Upper lobe of left lung (tissue), 6 donors: ENCODE results near the gene DTNB. TPM values are rescaled to one million over a fixed set of nuclear protein-coding genes. Genes with fewer than 3 reads are reported as not detected.

ENCODE experiments used
- ATAC-seq, 2 donors: fragments of 200-7000 bp; cut with Tn5 transposase; one replicate each; pipeline ENCODE4 v1.9.1; 2022; ENCODE audit warnings: mild to moderate bottlenecking in 2 of 2, moderate library complexity in 2 of 2; ENCODE audit not compliant: low FRiP score in 2 of 2
- DNase-seq, 2 donors: peaks; one replicate each; pipeline ENCODE4 v3.0.0-alpha.2; 2019 to 2020
- H3K27ac ChIP-seq, 4 donors: fragments of 200-600 bp; sonication (generic); one replicate each; pipeline ENCODE4 v1.5.1; 2016 to 2019
- H3K27me3 ChIP-seq, 4 donors: fragments of 200-600 bp; sonication (generic); one replicate each; pipeline ENCODE4 v1.5.1; 2017 to 2019
- H3K36me3 ChIP-seq, 4 donors: fragments of 200-600 bp; sonication (generic); one replicate each; pipeline ENCODE4 v1.5.1; 2016 to 2019
- H3K4me1 ChIP-seq, 4 donors: fragments of 200-600 bp; sonication (generic); one replicate each; pipeline ENCODE4 v1.5.1; 2018 to 2019
- H3K4me3 ChIP-seq, 4 donors: fragments of 200-600 bp; sonication (generic); one replicate each; pipeline ENCODE4 v1.5.1; 2017 to 2019; ENCODE audit warnings: mild to moderate bottlenecking in 2 of 4, moderate library complexity in 1 of 4
- H3K9me3 ChIP-seq, 4 donors: fragments of 200-600 bp; sonication (generic); one replicate each; pipeline ENCODE4 v1.5.1; 2018 to 2019
- EP300 ChIP-seq, 4 donors: sonication (generic); formaldehyde crosslinking; IDR thresholded peaks; one replicate each; pipeline ENCODE4 v1.5.1; 2017; ENCODE audit warnings: antibody characterized with exemption in 4 of 4, control low read depth in 2 of 4
- POLR2A ChIP-seq, 4 donors: fragments of 450-650 bp; IDR thresholded peaks; one replicate each; pipeline ENCODE4 v1.5.1; 2016 to 2017; ENCODE audit warnings: antibody characterized with exemption in 4 of 4, mild to moderate bottlenecking in 2 of 4
- POLR2AphosphoS5 ChIP-seq, 2 donors: sonication (generic); formaldehyde crosslinking; IDR thresholded peaks; one replicate each; pipeline ENCODE4 v1.5.1; 2017; ENCODE audit warnings: antibody characterized with exemption in 2 of 2
- WGBS, 2 donors: methylation state at CpG; one replicate each; pipeline ENCODE4 v1.1.5; 2017 to 2018; 5-methylcytosine and 5-hydroxymethylcytosine counted together
- total RNA-seq, 6 donors: library from RNA; depleted of rRNA in 4 of 6; stranded (reverse); fragments of >200 nt in 4 of 6; gene quantifications; one replicate each; pipeline versions ENCODE4 v1.1.0 to v1.2.1, GENCODE V29; 2016 to 2021
- TF ChIP-seq, protein P1 (sequence below), 6 experiments: fragments of 450-650 bp in 4 of 6; fragments of 200-600 bp in 2 of 6; sonication (generic) in 2 of 6; IDR thresholded peaks; one replicate each; pipeline ENCODE4 v1.5.1; 2016 to 2019; ENCODE audit warnings: antibody characterized with exemption in 6 of 6
- donor health status: DM: no; HTN: no; CAD: no; lungs with moderate emphysema.
- donor health status: DM: no; HTN: yes; CAD: no; lungs with severe emphysema.

Gene DTNB
- total RNA-seq, 6 donors from 2014 or later, result 19.3 to 59.7 (median 25.6) TPM

DNA sequence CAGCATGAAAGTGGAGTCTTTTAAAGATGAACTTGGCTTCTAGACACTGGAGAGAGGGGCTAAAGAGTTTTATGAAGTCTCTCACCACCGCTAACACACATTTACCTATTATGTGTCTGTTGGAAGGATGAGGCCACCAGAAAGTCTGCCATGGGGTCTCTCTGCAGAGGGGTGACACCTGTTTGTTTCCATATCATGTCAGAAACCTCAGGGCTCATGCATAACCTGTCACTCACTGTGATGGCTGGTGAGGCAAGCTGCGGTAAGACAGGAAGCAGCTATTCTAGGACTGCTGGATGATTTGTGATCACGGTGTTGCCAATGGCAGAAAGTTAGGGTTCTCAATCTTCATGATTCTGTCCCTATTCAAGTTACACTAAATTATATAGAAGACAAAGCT is 270.9 kb downstream of the DTNB start:
- Histone ChIP-seq H3K27ac (no peak overlapping the region), H3K4me1 (no peaks in the 10 kb centered on the region), H3K9me3 (no peaks in the 10 kb centered on the region), H3K36me3 (no peaks in the 10 kb centered on the region), H3K4me3 (no peak overlapping the region), H3K27me3 (no peaks in the 10 kb centered on the region)
- TF ChIP-seq, protein P1, sequence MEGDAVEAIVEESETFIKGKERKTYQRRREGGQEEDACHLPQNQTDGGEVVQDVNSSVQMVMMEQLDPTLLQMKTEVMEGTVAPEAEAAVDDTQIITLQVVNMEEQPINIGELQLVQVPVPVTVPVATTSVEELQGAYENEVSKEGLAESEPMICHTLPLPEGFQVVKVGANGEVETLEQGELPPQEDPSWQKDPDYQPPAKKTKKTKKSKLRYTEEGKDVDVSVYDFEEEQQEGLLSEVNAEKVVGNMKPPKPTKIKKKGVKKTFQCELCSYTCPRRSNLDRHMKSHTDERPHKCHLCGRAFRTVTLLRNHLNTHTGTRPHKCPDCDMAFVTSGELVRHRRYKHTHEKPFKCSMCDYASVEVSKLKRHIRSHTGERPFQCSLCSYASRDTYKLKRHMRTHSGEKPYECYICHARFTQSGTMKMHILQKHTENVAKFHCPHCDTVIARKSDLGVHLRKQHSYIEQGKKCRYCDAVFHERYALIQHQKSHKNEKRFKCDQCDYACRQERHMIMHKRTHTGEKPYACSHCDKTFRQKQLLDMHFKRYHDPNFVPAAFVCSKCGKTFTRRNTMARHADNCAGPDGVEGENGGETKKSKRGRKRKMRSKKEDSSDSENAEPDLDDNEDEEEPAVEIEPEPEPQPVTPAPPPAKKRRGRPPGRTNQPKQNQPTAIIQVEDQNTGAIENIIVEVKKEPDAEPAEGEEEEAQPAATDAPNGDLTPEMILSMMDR (IDR thresholded peaks at IDR 0.05), result no peak
- no peak for TF ChIP-seq POLR2AphosphoS5 (IDR thresholded peaks at IDR 0.05)
- TF ChIP-seq EP300 (IDR thresholded peaks at IDR 0.05), result no peak
- no peak for TF ChIP-seq POLR2A (IDR thresholded peaks at IDR 0.05)
- no peak for DNase-seq
- ATAC-seq, result no peak
- WGBS, 2 donors, result 74 to 90% methylated on average over 3 of the region's 3 CpGs

DNA sequence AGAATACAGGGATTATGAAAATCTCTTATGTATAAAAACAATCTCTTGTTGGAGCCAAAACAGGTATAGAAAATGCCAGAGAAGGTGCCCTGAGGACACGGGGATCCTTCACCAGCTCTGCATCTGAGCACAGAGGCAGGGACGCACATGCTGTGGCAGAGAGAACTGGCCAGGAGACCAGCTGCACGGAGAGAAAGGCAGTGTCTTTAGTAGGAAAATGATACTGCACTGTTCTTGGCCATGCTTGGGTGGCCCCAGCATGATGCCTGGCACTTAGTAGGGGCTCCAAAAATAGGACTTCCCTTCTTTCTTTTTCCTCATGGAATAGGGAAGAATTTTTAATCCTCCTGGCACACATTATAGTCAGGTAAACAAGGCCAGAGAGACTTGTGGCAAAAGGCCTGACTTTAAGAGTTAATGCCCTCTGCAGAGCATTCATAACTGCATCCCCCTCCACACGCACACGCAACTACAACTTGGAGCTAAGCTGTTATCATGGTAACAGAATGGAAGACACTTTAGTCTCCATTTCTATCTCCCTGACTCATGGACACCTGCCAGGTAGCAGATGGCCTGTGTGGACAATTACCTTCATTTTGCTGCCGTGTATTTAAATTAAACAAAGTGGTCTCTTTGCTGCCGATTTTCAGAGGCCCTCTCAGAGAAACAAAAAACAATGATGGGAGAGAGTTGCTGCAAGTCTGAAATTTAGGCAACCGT is 271.9 kb downstream of the DTNB start:
- no peak for DNase-seq
- Histone ChIP-seq H3K4me1 (no peaks in the 10 kb centered on the region), H3K9me3 (no peaks in the 10 kb centered on the region), H3K4me3 (no peak overlapping the region), H3K27me3 (no peaks in the 10 kb centered on the region), H3K27ac (no peak overlapping the region), H3K36me3 (no peaks in the 10 kb centered on the region)
- TF ChIP-seq EP300 (IDR thresholded peaks at IDR 0.05) (no peak), POLR2A (IDR thresholded peaks at IDR 0.05) (no peak), POLR2AphosphoS5 (IDR thresholded peaks at IDR 0.05) (no peak)
- TF ChIP-seq, protein P1 (IDR thresholded peaks at IDR 0.05), result no peak
- ATAC-seq, result no peak
- 89 to 92% methylated on average over 8 of the region's 8 CpGs for WGBS, 2 donors

GRCh38 chr2:25400576-25401216 is 272.7 kb downstream of the DTNB start:
- Histone ChIP-seq H3K4me3 (no peak overlapping the region), H3K9me3 (no peaks in the 10 kb centered on the region), H3K27me3 (no peaks in the 10 kb centered on the region), H3K4me1 (no peaks in the 10 kb centered on the region), H3K27ac (no peak overlapping the region), H3K36me3 (no peaks in the 10 kb centered on the region)
- DNase-seq (no peak), ATAC-seq (no peak)
- TF ChIP-seq, protein P1 (IDR thresholded peaks at IDR 0.05), result no peak
- TF ChIP-seq POLR2A (IDR thresholded peaks at IDR 0.05), result no peak
- TF ChIP-seq POLR2AphosphoS5 (IDR thresholded peaks at IDR 0.05), result no peak
- TF ChIP-seq EP300 (IDR thresholded peaks at IDR 0.05), result no peak
- 81 to 83% methylated on average over 3 of the region's 3 CpGs for WGBS, 2 donors

- Histone ChIP-seq H3K27ac (no peak overlapping the region), H3K36me3 (no peaks in the 10 kb centered on the region), H3K27me3 (no peaks in the 10 kb centered on the region), H3K4me1 (no peaks in the 10 kb centered on the region), H3K9me3 (no peaks in the 10 kb centered on the region), H3K4me3 (no peak overlapping the region)
- ATAC-seq (no peak), DNase-seq (no peak)
- 94 to 98% methylated on average over 8 of the region's 8 CpGs for WGBS, 2 donors
- TF ChIP-seq POLR2A (IDR thresholded peaks at IDR 0.05), result no peak
- TF ChIP-seq, protein P1 (IDR thresholded peaks at IDR 0.05), result no peak
- TF ChIP-seq POLR2AphosphoS5 (IDR thresholded peaks at IDR 0.05), result no peak
- no peak for TF ChIP-seq EP300 (IDR thresholded peaks at IDR 0.05)
These were observed 273.2 kb downstream of the DTNB start for GRCh38 chr2:25400169-25400568.
